ENCODE data around the gene ATP10B.

ATP10B gene

GRCh38 chr5:160637357-160638090, 214.5 kb downstream of the ATP10B start:
- H3K27ac ChIP-seq (ENCODE audit: low read depth, low read length), result no peak overlapping the region

GRCh38 chr5:160635663-160636062, 216.3 kb downstream of the ATP10B start:
- Histone ChIP-seq H2AFZ (ENCODE audit: low read length, unreplicated experiment) (no peak overlapping the region), H3K79me2 (ENCODE audit: control insufficient read depth, insufficient read depth, low read length, unreplicated experiment) (no peaks in the 10 kb centered on the region), H3K36me3 (ENCODE audit: insufficient read depth, low read length) (no peaks in the 10 kb centered on the region), H3K4me3 (ENCODE audit: low read depth, low read length) (no peak overlapping the region), H3K4me1 (ENCODE audit: control insufficient read depth, insufficient read depth, low read length, unreplicated experiment) (no peaks in the 10 kb centered on the region), H3K27ac (ENCODE audit: low read depth, low read length) (no peak overlapping the region), H3K27me3 (ENCODE audit: insufficient read depth, low read length) (no peaks in the 10 kb centered on the region)

More at GRCh38 chr5:160637357-160638090, 214.5 kb downstream of the ATP10B start:
- Histone ChIP-seq H3K4me1 (ENCODE audit: control insufficient read depth, insufficient read depth, low read length, unreplicated experiment) (no peaks in the 10 kb centered on the region), H3K27me3 (ENCODE audit: insufficient read depth, low read length) (no peaks in the 10 kb centered on the region), H3K4me3 (ENCODE audit: low read depth, low read length) (no peak overlapping the region), H3K36me3 (ENCODE audit: insufficient read depth, low read length) (no peaks in the 10 kb centered on the region), H3K79me2 (ENCODE audit: control insufficient read depth, insufficient read depth, low read length, unreplicated experiment) (no peaks in the 10 kb centered on the region), H2AFZ (ENCODE audit: low read length, unreplicated experiment) (no peak overlapping the region)

- Histone ChIP-seq H3K79me2 (ENCODE audit: control insufficient read depth, insufficient read depth, low read length, unreplicated experiment) (no peaks in the 10 kb centered on the region), H3K27me3 (ENCODE audit: insufficient read depth, low read length) (no peaks in the 10 kb centered on the region), H3K36me3 (ENCODE audit: insufficient read depth, low read length) (no peaks in the 10 kb centered on the region), H3K4me1 (ENCODE audit: control insufficient read depth, insufficient read depth, low read length, unreplicated experiment) (no peaks in the 10 kb centered on the region), H3K27ac (ENCODE audit: low read depth, low read length) (no peak overlapping the region), H3K4me3 (ENCODE audit: low read depth, low read length) (no peak overlapping the region), H2AFZ (ENCODE audit: low read length, unreplicated experiment) (no peak overlapping the region)
These were observed 217.0 kb downstream of the ATP10B start for GRCh38 chr5:160635046-160635445.

- no peak overlapping the region for H2AFZ ChIP-seq (ENCODE audit: low read length, unreplicated experiment)
- no peak overlapping the region for H3K27ac ChIP-seq (ENCODE audit: low read depth, low read length)
- H3K4me3 ChIP-seq (ENCODE audit: low read depth, low read length), result no peak overlapping the region
- no peaks in the 10 kb centered on the region for H3K4me1 ChIP-seq (ENCODE audit: control insufficient read depth, insufficient read depth, low read length, unreplicated experiment)
- H3K27me3 ChIP-seq (ENCODE audit: insufficient read depth, low read length), result no peaks in the 10 kb centered on the region
- H3K79me2 ChIP-seq (ENCODE audit: control insufficient read depth, insufficient read depth, low read length, unreplicated experiment), result no peaks in the 10 kb centered on the region
- H3K36me3 ChIP-seq (ENCODE audit: insufficient read depth, low read length), result no peaks in the 10 kb centered on the region
These were observed 223.0 kb downstream of the ATP10B start for GRCh38 chr5:160629003-160629402.

- no peaks in the 10 kb centered on the region for H3K4me1 ChIP-seq (ENCODE audit: control insufficient read depth, insufficient read depth, low read length, unreplicated experiment)
- no peaks in the 10 kb centered on the region for H3K36me3 ChIP-seq (ENCODE audit: insufficient read depth, low read length)
- no peaks in the 10 kb centered on the region for H3K79me2 ChIP-seq (ENCODE audit: control insufficient read depth, insufficient read depth, low read length, unreplicated experiment)
- H2AFZ ChIP-seq (ENCODE audit: low read length, unreplicated experiment), result no peak overlapping the region
- H3K4me3 ChIP-seq (ENCODE audit: low read depth, low read length), result no peak overlapping the region
- no peaks in the 10 kb centered on the region for H3K27me3 ChIP-seq (ENCODE audit: insufficient read depth, low read length)
- H3K27ac ChIP-seq (ENCODE audit: low read depth, low read length), result no peak overlapping the region
These were observed 223.4 kb downstream of the ATP10B start for GRCh38 chr5:160628619-160628968.

GRCh38 chr5:160627921-160628618, 223.9 kb downstream of the ATP10B start:
- no peaks in the 10 kb centered on the region for H3K36me3 ChIP-seq (ENCODE audit: insufficient read depth, low read length)
- no peaks in the 10 kb centered on the region for H3K4me1 ChIP-seq (ENCODE audit: control insufficient read depth, insufficient read depth, low read length, unreplicated experiment)
- H3K27me3 ChIP-seq (ENCODE audit: insufficient read depth, low read length), result no peaks in the 10 kb centered on the region
- H2AFZ ChIP-seq (ENCODE audit: low read length, unreplicated experiment), result no peak overlapping the region
- H3K79me2 ChIP-seq (ENCODE audit: control insufficient read depth, insufficient read depth, low read length, unreplicated experiment), result no peaks in the 10 kb centered on the region
- no peak overlapping the region for H3K27ac ChIP-seq (ENCODE audit: low read depth, low read length)
- no peak overlapping the region for H3K4me3 ChIP-seq (ENCODE audit: low read depth, low read length)

- H2AFZ ChIP-seq (ENCODE audit: low read length, unreplicated experiment), result no peak overlapping the region
- no peaks in the 10 kb centered on the region for H3K4me1 ChIP-seq (ENCODE audit: control insufficient read depth, insufficient read depth, low read length, unreplicated experiment)
- H3K27me3 ChIP-seq (ENCODE audit: insufficient read depth, low read length), result no peaks in the 10 kb centered on the region
- H3K79me2 ChIP-seq (ENCODE audit: control insufficient read depth, insufficient read depth, low read length, unreplicated experiment), result no peaks in the 10 kb centered on the region
- H3K4me3 ChIP-seq (ENCODE audit: low read depth, low read length), result no peak overlapping the region
- no peaks in the 10 kb centered on the region for H3K36me3 ChIP-seq (ENCODE audit: insufficient read depth, low read length)
- no peak overlapping the region for H3K27ac ChIP-seq (ENCODE audit: low read depth, low read length)
These were observed 225.7 kb downstream of the ATP10B start for GRCh38 chr5:160626322-160626721.

- no peaks in the 10 kb centered on the region for H3K79me2 ChIP-seq (ENCODE audit: control insufficient read depth, insufficient read depth, low read length, unreplicated experiment)
- H3K4me3 ChIP-seq (ENCODE audit: low read depth, low read length), result no peak overlapping the region
- H3K27me3 ChIP-seq (ENCODE audit: insufficient read depth, low read length), result no peaks in the 10 kb centered on the region
- H3K36me3 ChIP-seq (ENCODE audit: insufficient read depth, low read length), result no peaks in the 10 kb centered on the region
- no peak overlapping the region for H3K27ac ChIP-seq (ENCODE audit: low read depth, low read length)
- H2AFZ ChIP-seq (ENCODE audit: low read length, unreplicated experiment), result no peak overlapping the region
- H3K4me1 ChIP-seq (ENCODE audit: control insufficient read depth, insufficient read depth, low read length, unreplicated experiment), result no peaks in the 10 kb centered on the region
These were observed 230.5 kb downstream of the ATP10B start for GRCh38 chr5:160621526-160621925.

GRCh38 chr5:160620401-160620800, 231.6 kb downstream of the ATP10B start:
- Histone ChIP-seq H3K4me3 (ENCODE audit: low read depth, low read length) (no peak overlapping the region), H3K36me3 (ENCODE audit: insufficient read depth, low read length) (no peaks in the 10 kb centered on the region), H3K79me2 (ENCODE audit: control insufficient read depth, insufficient read depth, low read length, unreplicated experiment) (no peaks in the 10 kb centered on the region), H3K27me3 (ENCODE audit: insufficient read depth, low read length) (no peaks in the 10 kb centered on the region), H2AFZ (ENCODE audit: low read length, unreplicated experiment) (no peak overlapping the region), H3K4me1 (ENCODE audit: control insufficient read depth, insufficient read depth, low read length, unreplicated experiment) (no peaks in the 10 kb centered on the region), H3K27ac (ENCODE audit: low read depth, low read length) (no peak overlapping the region)

GRCh38 chr5:160619381-160619780, 232.6 kb downstream of the ATP10B start:
- H3K27me3 ChIP-seq (ENCODE audit: insufficient read depth, low read length), result no peaks in the 10 kb centered on the region
- no peak overlapping the region for H2AFZ ChIP-seq (ENCODE audit: low read length, unreplicated experiment)
- no peaks in the 10 kb centered on the region for H3K79me2 ChIP-seq (ENCODE audit: control insufficient read depth, insufficient read depth, low read length, unreplicated experiment)
- no peak overlapping the region for H3K4me3 ChIP-seq (ENCODE audit: low read depth, low read length)
- no peak overlapping the region for H3K27ac ChIP-seq (ENCODE audit: low read depth, low read length)
- no peaks in the 10 kb centered on the region for H3K36me3 ChIP-seq (ENCODE audit: insufficient read depth, low read length)
- no peaks in the 10 kb centered on the region for H3K4me1 ChIP-seq (ENCODE audit: control insufficient read depth, insufficient read depth, low read length, unreplicated experiment)

GRCh38 chr5:160618286-160618685, 233.7 kb downstream of the ATP10B start:
- no peak overlapping the region for H3K27ac ChIP-seq (ENCODE audit: low read depth, low read length)
- H3K27me3 ChIP-seq (ENCODE audit: insufficient read depth, low read length), result no peaks in the 10 kb centered on the region
- no peaks in the 10 kb centered on the region for H3K4me1 ChIP-seq (ENCODE audit: control insufficient read depth, insufficient read depth, low read length, unreplicated experiment)

More at GRCh38 chr5:160618286-160618685, 233.7 kb downstream of the ATP10B start:
- H2AFZ ChIP-seq (ENCODE audit: low read length, unreplicated experiment), result no peak overlapping the region
- no peaks in the 10 kb centered on the region for H3K79me2 ChIP-seq (ENCODE audit: control insufficient read depth, insufficient read depth, low read length, unreplicated experiment)
- H3K4me3 ChIP-seq (ENCODE audit: low read depth, low read length), result no peak overlapping the region
- no peaks in the 10 kb centered on the region for H3K36me3 ChIP-seq (ENCODE audit: insufficient read depth, low read length)

All from ACC112 (cell line).